GM21717 (cell line): ENCODE measurements around the gene BIN1.
A peak's percentile ranks its signal among the peaks of the same experiment; 100 is the strongest.

Source experiments
- ATAC-seq: cut with Tn5 transposase; IDR thresholded peaks from one replicate; pipeline ENCODE4 v1.9.1; 2021; ENCODE audit warnings: mild to moderate bottlenecking, moderate library complexity; ENCODE audit not compliant: unreplicated experiment

Gene BIN1

GRCh38 chr2:127000937-127001336 lies 106.0 kb downstream of the BIN1 start:
- peak; percentile 46 for ATAC-seq

GRCh38 chr2:127000194-127000593 lies 106.8 kb downstream of the BIN1 start:
- ATAC-seq, result no peak

GRCh38 chr2:126999106-126999756 lies 107.7 kb downstream of the BIN1 start:
- ATAC-seq, result no peak

GRCh38 chr2:126998486-126998885 lies 108.5 kb downstream of the BIN1 start:
- no peak for ATAC-seq
